Measurements from ENCODE around the gene TECPR1.
A peak's percentile ranks its signal among the peaks of the same experiment; 100 is the strongest.

The TECPR1 gene

GRCh38 chr7:98211676-98212531 is 40.1 kb downstream of the TECPR1 start:
- Histone ChIP-seq H3K9me3 (ENCODE audit: control insufficient read depth, insufficient read depth, low read length) (no peaks in the 10 kb centered on the region), H3K9ac (ENCODE audit: low read depth, low read length) (no peak overlapping the region), H3K4me3 (ENCODE audit: low read depth, low read length) (no peak overlapping the region), H3K4me1 (ENCODE audit: control insufficient read depth, insufficient read depth, low read length) (peaks cover 2% of the 10 kb centered on the region), H3K36me3 (ENCODE audit: control insufficient read depth, insufficient read depth, low read length) (peaks cover under 1% of the 10 kb centered on the region), H3K27me3 (ENCODE audit: control insufficient read depth, insufficient read depth, low read length) (no peaks in the 10 kb centered on the region)

GRCh38 chr7:98211221-98211675 is 40.8 kb downstream of the TECPR1 start, which contains the start of gene BHLHA15:
Gene BHLHA15 (plus strand): TSS chr7:98211439. CDS start chr7:98212310, 871 bp downstream.
- Histone ChIP-seq H3K9me3 (ENCODE audit: control insufficient read depth, insufficient read depth, low read length) (no peaks in the 10 kb centered on the region), H3K27me3 (ENCODE audit: control insufficient read depth, insufficient read depth, low read length) (no peaks in the 10 kb centered on the region), H3K4me1 (ENCODE audit: control insufficient read depth, insufficient read depth, low read length) (peaks cover 2% of the 10 kb centered on the region), H3K9ac (ENCODE audit: low read depth, low read length) (no peak within 1 kb of the TSS), H3K36me3 (ENCODE audit: control insufficient read depth, insufficient read depth, low read length) (peaks cover 6% of the 10 kb centered on the region), H3K4me3 (ENCODE audit: low read depth, low read length) (peak within 1 kb of the TSS; percentile 26)

- H3K9me3 ChIP-seq (ENCODE audit: control insufficient read depth, insufficient read depth, low read length): no peaks in the 10 kb centered on the region
- H3K9ac ChIP-seq (ENCODE audit: low read depth, low read length): no peak overlapping the region
- no peaks in the 10 kb centered on the region for H3K27me3 ChIP-seq (ENCODE audit: control insufficient read depth, insufficient read depth, low read length)
- H3K36me3 ChIP-seq (ENCODE audit: control insufficient read depth, insufficient read depth, low read length): peaks cover 6% of the 10 kb centered on the region
- peak overlapping the region; percentile 26 for H3K4me3 ChIP-seq (ENCODE audit: low read depth, low read length)
- peaks cover 2% of the 10 kb centered on the region for H3K4me1 ChIP-seq (ENCODE audit: control insufficient read depth, insufficient read depth, low read length)
Observed at GRCh38 chr7:98210513-98211220, 41.4 kb downstream of the TECPR1 start.

GRCh38 chr7:98209166-98209920 is 42.7 kb downstream of the TECPR1 start:
- H3K9me3 ChIP-seq (ENCODE audit: control insufficient read depth, insufficient read depth, low read length): no peaks in the 10 kb centered on the region
- no peak overlapping the region for H3K9ac ChIP-seq (ENCODE audit: low read depth, low read length)
- H3K36me3 ChIP-seq (ENCODE audit: control insufficient read depth, insufficient read depth, low read length): peaks cover 12% of the 10 kb centered on the region
- peaks cover 2% of the 10 kb centered on the region for H3K4me1 ChIP-seq (ENCODE audit: control insufficient read depth, insufficient read depth, low read length)
- no peaks in the 10 kb centered on the region for H3K27me3 ChIP-seq (ENCODE audit: control insufficient read depth, insufficient read depth, low read length)
- no peak overlapping the region for H3K4me3 ChIP-seq (ENCODE audit: low read depth, low read length)

- peaks cover under 1% of the 10 kb centered on the region for H3K4me1 ChIP-seq (ENCODE audit: control insufficient read depth, insufficient read depth, low read length)
- H3K9me3 ChIP-seq (ENCODE audit: control insufficient read depth, insufficient read depth, low read length): no peaks in the 10 kb centered on the region
- no peak overlapping the region for H3K4me3 ChIP-seq (ENCODE audit: low read depth, low read length)
- peaks cover 16% of the 10 kb centered on the region for H3K36me3 ChIP-seq (ENCODE audit: control insufficient read depth, insufficient read depth, low read length)
- H3K9ac ChIP-seq (ENCODE audit: low read depth, low read length): no peak overlapping the region
- no peaks in the 10 kb centered on the region for H3K27me3 ChIP-seq (ENCODE audit: control insufficient read depth, insufficient read depth, low read length)
Observed at GRCh38 chr7:98206451-98207330, 45.3 kb downstream of the TECPR1 start.

GRCh38 chr7:98205162-98205845 is 46.7 kb downstream of the TECPR1 start:
- Histone ChIP-seq H3K36me3 (ENCODE audit: control insufficient read depth, insufficient read depth, low read length) (peaks cover 16% of the 10 kb centered on the region), H3K27me3 (ENCODE audit: control insufficient read depth, insufficient read depth, low read length) (no peaks in the 10 kb centered on the region), H3K9me3 (ENCODE audit: control insufficient read depth, insufficient read depth, low read length) (no peaks in the 10 kb centered on the region), H3K4me3 (ENCODE audit: low read depth, low read length) (no peak overlapping the region), H3K9ac (ENCODE audit: low read depth, low read length) (no peak overlapping the region), H3K4me1 (ENCODE audit: control insufficient read depth, insufficient read depth, low read length) (no peaks in the 10 kb centered on the region)

GRCh38 chr7:98204670-98205069 is 47.4 kb downstream of the TECPR1 start:
- no peak overlapping the region for H3K9ac ChIP-seq (ENCODE audit: low read depth, low read length)
- H3K27me3 ChIP-seq (ENCODE audit: control insufficient read depth, insufficient read depth, low read length): no peaks in the 10 kb centered on the region
- H3K9me3 ChIP-seq (ENCODE audit: control insufficient read depth, insufficient read depth, low read length): no peaks in the 10 kb centered on the region
- H3K4me1 ChIP-seq (ENCODE audit: control insufficient read depth, insufficient read depth, low read length): no peaks in the 10 kb centered on the region
- no peak overlapping the region for H3K4me3 ChIP-seq (ENCODE audit: low read depth, low read length)
- peaks cover 16% of the 10 kb centered on the region for H3K36me3 ChIP-seq (ENCODE audit: control insufficient read depth, insufficient read depth, low read length)

GRCh38 chr7:98203964-98204605 is 47.9 kb downstream of the TECPR1 start:
- H3K4me1 ChIP-seq (ENCODE audit: control insufficient read depth, insufficient read depth, low read length): no peaks in the 10 kb centered on the region
- no peaks in the 10 kb centered on the region for H3K27me3 ChIP-seq (ENCODE audit: control insufficient read depth, insufficient read depth, low read length)
- H3K4me3 ChIP-seq (ENCODE audit: low read depth, low read length): no peak overlapping the region
- H3K36me3 ChIP-seq (ENCODE audit: control insufficient read depth, insufficient read depth, low read length): peaks cover 16% of the 10 kb centered on the region
- H3K9me3 ChIP-seq (ENCODE audit: control insufficient read depth, insufficient read depth, low read length): no peaks in the 10 kb centered on the region
- H3K9ac ChIP-seq (ENCODE audit: low read depth, low read length): no peak overlapping the region

- Histone ChIP-seq H3K27me3 (ENCODE audit: control insufficient read depth, insufficient read depth, low read length) (no peaks in the 10 kb centered on the region), H3K9ac (ENCODE audit: low read depth, low read length) (no peak overlapping the region), H3K4me1 (ENCODE audit: control insufficient read depth, insufficient read depth, low read length) (no peaks in the 10 kb centered on the region), H3K36me3 (ENCODE audit: control insufficient read depth, insufficient read depth, low read length) (peaks cover 16% of the 10 kb centered on the region), H3K9me3 (ENCODE audit: control insufficient read depth, insufficient read depth, low read length) (no peaks in the 10 kb centered on the region), H3K4me3 (ENCODE audit: low read depth, low read length) (no peak overlapping the region)
Observed at GRCh38 chr7:98203261-98203963, 48.6 kb downstream of the TECPR1 start.

All from iPS-15b (cell line).